OCI-LY3 (cell line): Measurements from ENCODE around the gene GTF3C5.

ENCODE experiments used
- CTCF ChIP-seq: fragments of 200-600, 300-600 bp; sonication (generic); IDR thresholded peaks from 2 replicates; pipeline ENCODE4 v1.5.1; 2014; ENCODE audit warnings: antibody characterized with exemption, low read length, low read depth
- EZH2phosphoT487 ChIP-seq: fragments of 200-600 bp; shearing (Covaris generic); IDR thresholded peaks from 2 replicates; pipeline ENCODE4 v1.6.1; 2018; ENCODE audit warnings: antibody characterized with exemption, mixed run types, low read depth

- TF ChIP-seq CTCF, result no peak
- no peak for TF ChIP-seq EZH2phosphoT487
Observed at GRCh38 chr9:133076691-133077090, 45.9 kb downstream of the GTF3C5 start.
